K562 (cell line): Measurements from ENCODE around the gene RBFOX1. TPM values are rescaled to one million over a fixed set of nuclear protein-coding genes. Genes with fewer than 3 reads are reported as not detected.

Experiments
- ATAC-seq: fragments of 200-7000 bp; cut with Tn5 transposase; 3 replicates; pipeline ENCODE4 v1.9.1; 2020; ENCODE audit warnings: moderate library complexity
- BruUV-seq: library from RNA; stranded (reverse); fragments of 400-500 nt; replicated peaks from 2 replicates; lab custom pipeline; 2021; lab: Mats Ljungman, UMichigan
- CTCF ChIA-PET: fragments of 300-600 bp; formaldehyde crosslinking; extraction: SDS; loops from one replicate; lab custom pipeline; 2021; ENCODE audit warnings: low intra/inter-chr PET ratio; lab: Yijun Ruan, JAX
- POLR2A ChIA-PET: fragments of 300-600, 350-650 bp; sonication (Branson Sonifier 250); formaldehyde crosslinking; extraction: SDS; loops from one replicate; lab custom pipeline; 2021; ENCODE audit warnings: antibody characterized with exemption, inconsistent platforms; lab: Yijun Ruan, JAX
- DNase-seq, 4 experiments: peaks; one replicate each; pipeline versions ENCODE4 v3.0.0 to v3.0.0-alpha.2; 2011 to 2018; ENCODE audit warnings: low spot score in 3 of 4, mixed read lengths in 3 of 4; ENCODE audit errors: extremely low read depth in 1 of 4
- FAIRE-seq: peaks from 2 replicates; lab custom pipeline; 2011; peaks lifted over from hg19 to GRCh38; lab: Jason Lieb, UNC
- H2AFZ ChIP-seq: 2 replicates; pipeline ENCODE4 v1.6.0; 2011; ENCODE audit warnings: low read depth, low read length, control low read depth, inconsistent platforms
- H3K27ac ChIP-seq: fragments of 200-600 bp; 3 replicates; pipeline ENCODE4 v1.8.0; 2011; ENCODE audit warnings: low read depth, mild to moderate bottlenecking, control low read depth, inconsistent platforms, low read length, moderate library complexity, mixed read lengths; ENCODE audit errors: extremely low read depth
- H3K27me3 ChIP-seq, 2 experiments: fragments of 300-600 bp in 1 of 2; 2 replicates in 1 of 2; 3 replicates in 1 of 2; pipeline versions ENCODE4 v1.6.0 to v1.8.0; 2011; ENCODE audit warnings: inconsistent platforms in 2 of 2, low read length in 2 of 2, mild to moderate bottlenecking in 1 of 2, mixed read lengths in 1 of 2, moderate library complexity in 1 of 2; ENCODE audit not compliant: control insufficient read depth in 2 of 2, insufficient read depth in 2 of 2
- H3K36me3 ChIP-seq: fragments of 300-600 bp; 3 replicates; pipeline ENCODE4 v1.8.0; 2011; ENCODE audit warnings: mild to moderate bottlenecking, low read length, inconsistent platforms; ENCODE audit not compliant: control insufficient read depth, insufficient read depth
- H3K4me1 ChIP-seq, 2 experiments: fragments of 200-600 bp in 1 of 2; replicated peaks in 1 of 2; 2 replicates in 1 of 2; 3 replicates in 1 of 2; pipeline versions ENCODE4 v1.5.1 to v1.8.0; 2011; ENCODE audit warnings: inconsistent platforms in 2 of 2, low read length in 2 of 2, mild to moderate bottlenecking in 1 of 2, mixed read lengths in 1 of 2, moderate library complexity in 1 of 2; ENCODE audit not compliant: control insufficient read depth in 2 of 2, insufficient read depth in 2 of 2
- H3K4me2 ChIP-seq: 2 replicates; pipeline ENCODE4 v1.6.1; 2011; ENCODE audit warnings: low read length, control low read depth, inconsistent platforms, mixed read lengths; ENCODE audit not compliant: insufficient read depth
- H3K4me3 ChIP-seq: fragments of 200-600 bp; sonication (generic), shearing (Covaris generic); 2 replicates; pipeline ENCODE4 v1.5.1; 2016; ENCODE audit warnings: control low read depth, inconsistent platforms
- H3K79me2 ChIP-seq: fragments of 200-600 bp; 3 replicates; pipeline ENCODE4 v1.8.0; 2011; ENCODE audit warnings: low read length, inconsistent platforms; ENCODE audit not compliant: control insufficient read depth, insufficient read depth
- H3K9ac ChIP-seq, 2 experiments: 2 replicates each; pipeline versions ENCODE4 v1.6.0 to v1.6.1; 2011; ENCODE audit warnings: low read depth in 2 of 2, low read length in 2 of 2, control low read depth in 1 of 2, inconsistent platforms in 1 of 2, mild to moderate bottlenecking in 1 of 2, mixed read lengths in 1 of 2; ENCODE audit not compliant: insufficient read depth in 1 of 2
- H3K9me1 ChIP-seq: one replicate; pipeline ENCODE4 v1.6.0; 2011; ENCODE audit warnings: inconsistent platforms, mild to moderate bottlenecking, low read length, moderate library complexity; ENCODE audit not compliant: control insufficient read depth, insufficient read depth
- H3K9me3 ChIP-seq: replicated peaks from 2 replicates; pipeline ENCODE4 v1.5.1; 2011; ENCODE audit warnings: low read depth, low read length, inconsistent platforms; ENCODE audit not compliant: control insufficient read depth, insufficient read depth
- H4K20me1 ChIP-seq: replicated peaks from 2 replicates; pipeline ENCODE4 v1.6.1; 2011; ENCODE audit warnings: low read length, inconsistent platforms, mixed read lengths; ENCODE audit not compliant: control insufficient read depth, insufficient read depth
- DNMT1 ChIP-seq: fragments of 450-650 bp; IDR thresholded peaks from 2 replicates; pipeline ENCODE4 v1.6.1; 2016; ENCODE audit warnings: antibody characterized with exemption, mild to moderate bottlenecking
- ELF4 ChIP-seq: fragments of 450-650 bp; formaldehyde crosslinking; IDR thresholded peaks from 2 replicates; pipeline ENCODE4 v1.4.0; 2022; ENCODE audit warnings: missing genetic modification characterization
- GMEB1 ChIP-seq: fragments of 250-450 bp; sonication (Bioruptor Pico); IDR thresholded peaks from 2 replicates; pipeline ENCODE4 v1.4.0; 2020; ENCODE audit warnings: mild to moderate bottlenecking
- PHB ChIP-seq: fragments of 250-450 bp; sonication (Bioruptor Pico); IDR thresholded peaks from 2 replicates; pipeline ENCODE4 v1.5.0; 2021
- PRMT5 ChIP-seq: sonication (generic); formaldehyde crosslinking; IDR thresholded peaks from 2 replicates; pipeline ENCODE4 v1.5.0; 2020; ENCODE audit warnings: missing genetic modification reagents
- ZFX ChIP-seq: sonication (generic); formaldehyde crosslinking; IDR thresholded peaks from 2 replicates; pipeline ENCODE4 v1.8.0; 2022; ENCODE audit warnings: mild to moderate bottlenecking, missing genetic modification reagents, moderate library complexity
- ZNF561 ChIP-seq: fragments of 450-650 bp; formaldehyde crosslinking; conservative IDR thresholded peaks from 2 replicates; pipeline ENCODE4 v1.4.0; 2020; ENCODE audit warnings: mild to moderate bottlenecking, moderate library complexity
- ZNF655 ChIP-seq: fragments of 250-450 bp; sonication (Bioruptor Pico); IDR thresholded peaks from 2 replicates; pipeline ENCODE4 v1.5.0; 2021
- WGBS: fragments of 100-300 bp; shearing (Covaris generic); methylation state at CpG from one replicate; pipeline ENCODE4 v1.1.6; 2016; ENCODE audit warnings: low coverage, mixed read lengths; ENCODE audit not compliant: insufficient coverage; ENCODE audit errors: missing lambda C conversion rate; 5-methylcytosine and 5-hydroxymethylcytosine counted together
- in situ Hi-C: fragments of 300-500 bp; cut with MboI; formaldehyde crosslinking; loops from 4 replicates; pipeline ENCODE4 v1.15.0; 2018; ENCODE audit warnings: inconsistent platforms, mixed read lengths
- intact Hi-C: fragments of 100-400 bp; cut with micrococcal nuclease; formaldehyde crosslinking; loops from 2 replicates; pipeline ENCODE4 v1.14.2; 2022
- polyA plus RNA-seq, 8 experiments: library from polyadenylated mRNA; depleted of rRNA in 4 of 8; stranded (reverse) in 5 of 8; unstranded in 3 of 8; fragments of >200 nt; fragmentation: Nextera tagmentation in 2 of 8; fragmentation: Illumina TruSeq in 1 of 8; extraction: Ambion mirVana in 2 of 8; extraction: Trizol in 1 of 8; gene quantifications; 2 replicates each; pipeline versions ENCODE4 v1.2.1 to v1.2.3, GENCODE V29; 2011 to 2014; ENCODE audit warnings: inconsistent platforms in 1 of 8, missing spikeins in 1 of 8
- total RNA-seq, 7 experiments: library from RNA; depleted of rRNA in 6 of 7; stranded (reverse); fragments of >200 nt in 6 of 7; fragmentation: Illumina TruSeq in 2 of 7; extraction: Trizol in 2 of 7; gene quantifications; 2 replicates each; pipeline versions ENCODE4 v1.2.1 to v1.2.3, GENCODE V29; 2011 to 2021; ENCODE audit warnings: low replicate concordance in 1 of 7

RBFOX1 gene
- total and polyA plus RNA-seq, 9 of the 15 experiments (the other 6 are each of a cell fraction or from before 2014, with no cell fraction given), result 0.03 TPM; not detected in 8

- TF ChIP-seq ZNF655 (no peak), ZFX (CRISPR knock-in tag) (no peak), DNMT1 (no peak), PRMT5 (no peak), GMEB1 (CRISPR knock-in tag) (no peak), ZNF561 (no peak)
Measured at GRCh38 chr16:7605812-7606211, 273.2 kb downstream of the RBFOX1 start (continued).

GRCh38 chr16:7612671-7613070 is 280.0 kb downstream of the RBFOX1 start:
- Histone ChIP-seq H3K79me2 (no peaks in the 10 kb centered on the region), H4K20me1 (no peaks in the 10 kb centered on the region), H3K27ac (no peak overlapping the region), H3K9me1 (no peaks in the 10 kb centered on the region), H3K36me3 (no peaks in the 10 kb centered on the region), H3K4me1 (no peaks in the 10 kb centered on the region), H3K27me3 (no peaks in the 10 kb centered on the region; a peak in 2 of 5 replicates), H3K9me3 (no peaks in the 10 kb centered on the region), H3K9ac (no peak overlapping the region), H3K4me2 (no peak overlapping the region), H2AFZ (no peak overlapping the region)
- in situ Hi-C loops, result no loop called here
- FAIRE-seq, result no peak
- CTCF ChIA-PET, result no interaction called here
- 0% methylated on average over 8 of the region's 8 CpGs for WGBS
- DNase-seq, result no peak
- BruUV-seq, result no TSS peak
- intact Hi-C loops, result no loop called here
- POLR2A ChIA-PET, result interaction anchor here (0.7 kb wide), 1 partner anchor 180 kb away, joined by 3 read pairs; no protein-coding TSS in a partner anchor
- TF ChIP-seq ELF4, result no peak
- no peak for TF ChIP-seq PHB (CRISPR knock-in tag)
- TF ChIP-seq, all 486 proteins: peak for 0
- no peak for ATAC-seq
- no peak overlapping the region for H3K4me3 ChIP-seq
